ENCODE data around the gene NHS.

The NHS gene

DNA sequence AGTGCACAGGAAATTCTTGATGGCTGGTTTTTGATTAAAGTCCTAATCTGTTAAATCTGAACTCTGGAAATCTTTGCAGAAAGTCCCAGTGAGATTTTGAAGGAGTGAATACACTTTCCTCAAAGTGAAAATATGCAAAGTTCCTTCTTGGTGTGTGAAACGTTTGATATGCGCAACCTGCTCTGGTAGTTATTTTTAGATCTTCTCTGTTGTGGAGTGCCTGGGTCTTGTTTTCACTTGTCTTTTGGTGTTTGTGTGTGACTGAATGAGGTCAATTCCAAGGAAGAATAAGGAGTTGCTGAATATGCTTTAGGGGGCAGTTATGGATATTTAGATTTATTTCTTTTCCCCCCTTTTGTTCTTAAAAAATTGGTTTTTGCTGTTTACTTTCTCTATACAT, 404.0 kb downstream of the NHS start:
- no peak overlapping the region for H3K4me3 ChIP-seq (ENCODE audit: insufficient read depth, low read depth, low read length, poor library complexity, severe bottlenecking)
- no peak overlapping the region for H3K27ac ChIP-seq (ENCODE audit: insufficient read depth, low read length, poor library complexity, severe bottlenecking)
- DNase-seq, result no peak
- H3K9me3 ChIP-seq (ENCODE audit: control insufficient read depth, low read length), result no peaks in the 10 kb centered on the region
- no peaks in the 10 kb centered on the region for H3K36me3 ChIP-seq (ENCODE audit: control insufficient read depth, insufficient read depth, low read length)
- H3K4me1 ChIP-seq (ENCODE audit: control insufficient read depth, insufficient read depth, low read length, poor library complexity, severe bottlenecking), result no peaks in the 10 kb centered on the region
- no peaks in the 10 kb centered on the region for H3K27me3 ChIP-seq (replicated peaks; ENCODE audit: control insufficient read depth, insufficient read depth, low read length, poor library complexity, severe bottlenecking)

DNA sequence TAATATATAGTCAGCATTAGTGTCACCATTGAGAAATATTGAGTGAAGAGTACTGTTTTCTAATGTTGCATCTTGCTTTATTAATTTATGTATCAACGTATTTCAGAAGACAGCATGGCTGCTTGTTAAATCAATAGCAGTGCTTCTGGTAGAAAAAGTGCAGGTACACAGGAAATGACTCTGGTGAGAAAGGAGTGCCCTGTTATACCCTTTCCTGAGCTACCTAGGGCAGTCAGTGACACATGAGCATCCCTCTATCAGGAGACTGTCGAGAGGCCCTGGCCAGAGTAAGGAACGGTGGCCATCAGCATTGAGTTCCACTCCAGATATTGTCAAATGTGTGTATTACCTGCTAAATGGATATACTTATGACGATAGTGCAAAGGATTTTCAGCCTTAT, 404.4 kb downstream of the NHS start:
- H3K27me3 ChIP-seq (replicated peaks; ENCODE audit: control insufficient read depth, insufficient read depth, low read length, poor library complexity, severe bottlenecking), result no peaks in the 10 kb centered on the region
- H3K4me3 ChIP-seq (ENCODE audit: insufficient read depth, low read depth, low read length, poor library complexity, severe bottlenecking), result no peak overlapping the region
- H3K36me3 ChIP-seq (ENCODE audit: control insufficient read depth, insufficient read depth, low read length), result no peaks in the 10 kb centered on the region
- DNase-seq, result no peak
- no peak overlapping the region for H3K27ac ChIP-seq (ENCODE audit: insufficient read depth, low read length, poor library complexity, severe bottlenecking)
- no peaks in the 10 kb centered on the region for H3K9me3 ChIP-seq (ENCODE audit: control insufficient read depth, low read length)
- no peaks in the 10 kb centered on the region for H3K4me1 ChIP-seq (ENCODE audit: control insufficient read depth, insufficient read depth, low read length, poor library complexity, severe bottlenecking)

All from effector memory CD4-positive, alpha-beta T cell (primary cell).